Measurements from ENCODE around the gene CA5A. TPM values are rescaled to one million over a fixed set of nuclear protein-coding genes. Genes with fewer than 3 reads are reported as not detected.

CA5A gene
- total and polyA plus RNA-seq, 9 of the 15 experiments (the other 6 are each of a cell fraction or from before 2014, with no cell fraction given) = not detected

DNA sequence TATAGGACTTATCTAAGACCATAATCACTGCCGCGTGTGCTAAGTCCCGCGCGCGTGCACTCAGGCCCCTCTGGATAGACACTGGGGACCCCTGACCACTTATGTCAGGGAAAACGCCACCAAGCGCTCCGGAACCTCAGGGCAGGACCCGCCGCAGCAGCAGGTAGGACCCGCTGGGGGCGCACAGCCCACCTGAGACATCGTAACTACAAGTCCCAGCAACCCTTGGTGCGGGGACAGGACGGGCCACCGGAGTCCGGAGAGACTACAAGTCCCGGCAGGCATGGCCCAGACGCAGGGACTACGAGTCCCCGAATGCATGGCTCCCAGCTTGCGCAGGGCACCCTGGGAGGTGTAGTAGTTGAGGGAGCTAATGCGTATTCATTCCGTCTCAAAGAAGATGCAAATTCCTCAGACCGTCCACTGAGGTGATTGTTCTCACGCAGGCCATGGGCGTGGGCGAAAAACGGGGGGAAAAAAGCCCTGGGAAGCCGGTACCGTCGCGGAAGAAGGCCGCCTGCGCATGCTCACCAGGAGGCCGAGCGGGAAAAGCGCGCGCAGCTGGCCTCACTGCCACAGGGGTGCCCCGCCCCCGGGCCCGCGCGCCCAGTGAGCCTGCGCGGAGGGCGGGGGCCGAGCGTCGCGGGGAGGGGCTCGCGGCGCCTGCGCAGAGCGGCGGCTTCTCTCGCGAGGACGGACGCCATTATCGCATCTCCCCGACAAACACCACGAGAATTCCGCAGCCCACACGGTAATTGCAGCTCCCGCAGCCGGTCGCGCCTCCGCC, 14.6 kb upstream of the CA5A start, which contains the start of gene BANP (continued):
- peak; percentile 68 for TF ChIP-seq SIN3B (IDR thresholded peaks at IDR 0.05; ENCODE audit: low read depth)
- TF ChIP-seq ZNF175 (CRISPR knock-in tag; IDR thresholded peaks at IDR 0.05; ENCODE audit: low read depth) = peak; percentile 95; the same call in 1 of the 2 replicates
- no peak for TF ChIP-seq PTBP1 (IDR thresholded peaks at IDR 0.05; ENCODE audit: low read depth, low read length)
- TF ChIP-seq NFXL1 (CRISPR knock-in tag; IDR thresholded peaks at IDR 0.05) = 0 out of 2 replicates have a peak, but pooled peaks have one; percentile 47
- TF ChIP-seq ZZZ3 (IDR thresholded peaks at IDR 0.05) = no peak
- TF ChIP-seq, protein P1, sequence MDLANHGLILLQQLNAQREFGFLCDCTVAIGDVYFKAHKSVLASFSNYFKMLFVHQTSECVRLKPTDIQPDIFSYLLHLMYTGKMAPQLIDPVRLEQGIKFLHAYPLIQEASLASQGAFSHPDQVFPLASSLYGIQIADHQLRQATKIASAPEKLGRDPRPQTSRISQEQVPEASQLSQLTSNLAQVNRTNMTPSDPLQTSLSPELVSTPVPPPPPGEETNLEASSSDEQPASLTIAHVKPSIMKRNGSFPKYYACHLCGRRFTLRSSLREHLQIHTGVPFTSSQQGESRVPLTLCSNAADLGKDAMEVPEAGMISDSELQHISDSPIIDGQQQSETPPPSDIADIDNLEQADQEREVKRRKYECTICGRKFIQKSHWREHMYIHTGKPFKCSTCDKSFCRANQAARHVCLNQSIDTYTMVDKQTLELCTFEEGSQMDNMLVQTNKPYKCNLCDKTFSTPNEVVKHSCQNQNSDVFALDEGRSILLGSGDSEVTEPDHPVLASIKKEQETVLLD (IDR thresholded peaks at IDR 0.05) = peak; percentile 95
- no peak for TF ChIP-seq PHTF2 (CRISPR knock-in tag; IDR thresholded peaks at IDR 0.05)
- peak; percentile 52; the same call in 1 of the 2 replicates for TF ChIP-seq SMARCE1 (IDR thresholded peaks at IDR 0.05)
- TF ChIP-seq PML (IDR thresholded peaks at IDR 0.05; ENCODE audit: low read length) = peak; percentile 36
- TF ChIP-seq PRPF4 (IDR thresholded peaks at IDR 0.05; ENCODE audit: insufficient read depth, low read depth, low read length, poor library complexity, severe bottlenecking) = no peak
- no peak for TF ChIP-seq ARID2 (IDR thresholded peaks at IDR 0.05)
- TF ChIP-seq CSDE1 (IDR thresholded peaks at IDR 0.05) = no peak; a peak in 1 of 4 replicates
- TF ChIP-seq MYC (IDR thresholded peaks at IDR 0.05; ENCODE audit: low read depth, low read length) = peak; percentile 67
- TF ChIP-seq MYC (CRISPR knock-in tag; IDR thresholded peaks at IDR 0.05; ENCODE audit: borderline replicate concordance, low read depth) = peak; percentile 74; the same call in 1 of the 2 replicates
- TF ChIP-seq ILK (tag; IDR thresholded peaks at IDR 0.05; ENCODE audit: borderline replicate concordance, low read depth) = no peak
- no peak for TF ChIP-seq SMARCA5 (IDR thresholded peaks at IDR 0.05)
- TF ChIP-seq ZNF133 (CRISPR knock-in tag; IDR thresholded peaks at IDR 0.05) = peak; percentile 63; the same call in 1 of the 2 replicates
- TF ChIP-seq, protein P2, sequence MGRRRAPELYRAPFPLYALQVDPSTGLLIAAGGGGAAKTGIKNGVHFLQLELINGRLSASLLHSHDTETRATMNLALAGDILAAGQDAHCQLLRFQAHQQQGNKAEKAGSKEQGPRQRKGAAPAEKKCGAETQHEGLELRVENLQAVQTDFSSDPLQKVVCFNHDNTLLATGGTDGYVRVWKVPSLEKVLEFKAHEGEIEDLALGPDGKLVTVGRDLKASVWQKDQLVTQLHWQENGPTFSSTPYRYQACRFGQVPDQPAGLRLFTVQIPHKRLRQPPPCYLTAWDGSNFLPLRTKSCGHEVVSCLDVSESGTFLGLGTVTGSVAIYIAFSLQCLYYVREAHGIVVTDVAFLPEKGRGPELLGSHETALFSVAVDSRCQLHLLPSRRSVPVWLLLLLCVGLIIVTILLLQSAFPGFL (CRISPR knock-in tag; IDR thresholded peaks at IDR 0.05) = no peak
- TF ChIP-seq CBFB (CRISPR knock-in tag; IDR thresholded peaks at IDR 0.05) = 0 out of 2 replicates have a peak, but pooled peaks have one; percentile 69
- TF ChIP-seq NR2C1 (IDR thresholded peaks at IDR 0.05) = peak; percentile 80
- peak; percentile 94 for TF ChIP-seq NR2C1 (tag; IDR thresholded peaks at IDR 0.05)
- TF ChIP-seq ELF1 (tag; IDR thresholded peaks at IDR 0.05) = peak; percentile 90
- TF ChIP-seq ARNT (IDR thresholded peaks at IDR 0.05) = peak in 1 of 2 experiments; percentile 57; a peak in 1 of 4 replicates
- peak; percentile 88; the same call in 1 of the 2 replicates for TF ChIP-seq KLF6 (CRISPR knock-in tag; IDR thresholded peaks at IDR 0.05; ENCODE audit: borderline replicate concordance)
- TF ChIP-seq TBP (optimal IDR thresholded peaks at IDR 0.05; ENCODE audit: low read depth, low read length) = peak; percentile 82

Measured in K562 (cell line).